Subcutaneous abdominal adipose tissue (tissue), 5 donors: ENCODE data around the gene PRKAR1B.

ENCODE experiments used
- H3K27ac ChIP-seq: one replicate; pipeline ENCODE4 v1.7.0; 2013; ENCODE audit warnings: low read depth, mild to moderate bottlenecking, inconsistent platforms, low read length, moderate library complexity
- H3K27me3 ChIP-seq, 5 donors: one replicate each; pipeline ENCODE4 v1.7.0; 2013; ENCODE audit warnings: low read length in 5 of 5, inconsistent platforms in 1 of 5; ENCODE audit not compliant: control insufficient read depth in 5 of 5, insufficient read depth in 4 of 5
- H3K36me3 ChIP-seq, 5 donors: one replicate each; pipeline ENCODE4 v1.7.0; 2013; ENCODE audit warnings: low read length in 5 of 5; ENCODE audit not compliant: control insufficient read depth in 5 of 5, insufficient read depth in 5 of 5
- H3K4me1 ChIP-seq, 5 donors: one replicate each; pipeline ENCODE4 v1.7.0; 2013; ENCODE audit warnings: low read length in 5 of 5, mild to moderate bottlenecking in 3 of 5, moderate library complexity in 1 of 5; ENCODE audit not compliant: control insufficient read depth in 5 of 5, insufficient read depth in 5 of 5
- H3K4me3 ChIP-seq, 5 donors: one replicate each; pipeline ENCODE4 v1.7.0; 2013; ENCODE audit warnings: low read length in 5 of 5, low read depth in 1 of 5
- H3K9ac ChIP-seq, 5 donors: one replicate each; pipeline ENCODE4 v1.7.0; 2013; ENCODE audit warnings: low read length in 5 of 5, mild to moderate bottlenecking in 4 of 5, moderate library complexity in 3 of 5
- H3K9me3 ChIP-seq, 5 donors: one replicate each; pipeline ENCODE4 v1.7.0; 2013; ENCODE audit warnings: low read length in 5 of 5; ENCODE audit not compliant: control insufficient read depth in 5 of 5
- donor health status: healthy.
- donor health status: healthy.
- donor health status: healthy.
- donor health status: healthy.
- donor health status: healthy.

PRKAR1B gene

DNA sequence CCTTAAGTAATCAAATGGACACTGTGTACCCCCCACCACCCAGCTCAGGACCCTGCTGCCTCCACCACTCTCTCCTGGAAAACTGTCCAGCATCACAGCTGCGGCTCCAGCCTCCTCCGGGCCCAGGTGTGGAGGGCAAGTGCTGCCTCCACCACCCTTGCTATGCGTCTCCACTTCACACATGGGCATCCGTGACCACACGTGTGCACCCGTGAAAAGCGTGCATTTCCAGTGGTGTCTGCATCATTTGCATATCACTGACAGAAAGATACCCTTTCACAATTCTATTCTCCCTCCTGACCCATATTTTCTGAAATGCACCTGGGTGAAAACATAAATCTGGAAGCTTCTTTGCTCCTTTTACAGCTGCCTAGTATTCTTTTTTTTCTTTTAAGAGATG is 117.7 kb downstream of the PRKAR1B start:
- Histone ChIP-seq H3K4me1 (peaks cover 0 to 42% (median 18%) of the 10 kb centered on the region in 5 donors), H3K4me3 (no peak overlapping the region), H3K36me3 (peaks cover 0 to 2% (median 0%) of the 10 kb centered on the region in 5 donors), H3K27ac (no peak overlapping the region), H3K9ac (no peak overlapping the region), H3K27me3 (peaks cover 0 to 4% (median 0%) of the 10 kb centered on the region in 5 donors), H3K9me3 (no peaks in the 10 kb centered on the region)

DNA sequence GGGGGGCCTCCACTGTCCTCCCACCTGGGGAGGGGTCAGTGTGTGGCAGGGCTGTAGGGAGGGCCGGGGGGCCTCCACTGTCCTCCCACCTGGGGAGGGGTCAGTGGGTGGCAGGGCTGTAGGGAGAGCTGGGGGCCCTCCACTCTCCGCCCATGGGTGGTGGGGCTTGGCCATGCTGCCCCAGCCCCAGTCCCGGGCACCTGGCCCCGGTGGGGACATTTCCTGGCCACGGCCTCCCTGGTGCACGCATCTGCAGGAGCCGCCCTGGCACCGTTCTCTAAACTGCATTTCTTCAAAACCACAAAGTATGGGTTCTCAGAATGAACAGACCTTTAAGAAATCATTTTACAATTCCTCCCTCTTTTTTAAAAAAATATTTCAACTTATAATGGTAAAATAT is 118.1 kb downstream of the PRKAR1B start:
- Histone ChIP-seq H3K27ac (no peak overlapping the region), H3K4me3 (no peak overlapping the region)

DNA sequence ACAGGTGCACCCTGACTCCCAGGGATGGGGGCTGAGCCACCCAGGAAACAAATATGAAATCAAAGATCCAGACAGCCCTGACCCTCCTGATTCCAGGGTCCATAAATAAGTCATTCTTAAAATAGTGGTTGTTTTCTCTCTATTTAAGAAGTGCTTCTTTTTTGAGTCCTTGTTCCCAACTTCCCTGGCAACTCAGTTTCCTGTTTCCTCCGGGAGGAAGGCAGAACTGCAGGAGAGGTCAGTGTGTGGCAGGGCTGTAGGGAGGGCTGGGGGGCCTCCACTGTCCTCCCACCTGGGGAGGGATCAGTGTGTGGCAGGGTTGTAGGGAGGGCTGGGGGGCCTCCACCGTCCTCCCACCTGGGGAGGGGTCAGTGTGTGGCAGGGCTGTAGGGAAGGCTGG is 118.7 kb downstream of the PRKAR1B start:
- peak overlapping the region in 1 of 5 donors; percentile 14 for H3K4me3 ChIP-seq
- H3K9me3 ChIP-seq: no peaks in the 10 kb centered on the region
- H3K36me3 ChIP-seq: peaks cover 0 to 2% (median 0%) of the 10 kb centered on the region in 5 donors
- H3K27me3 ChIP-seq: peaks cover 0 to 4% (median 0%) of the 10 kb centered on the region in 5 donors
- peak overlapping the region; percentile 24 for H3K27ac ChIP-seq
- peaks cover 0 to 50% (median 23%) of the 10 kb centered on the region in 5 donors for H3K4me1 ChIP-seq
- peak overlapping the region in 1 of 5 donors; percentile 23 for H3K9ac ChIP-seq

More for the DNA sequence above, 118.1 kb downstream of the PRKAR1B start:
- Histone ChIP-seq H3K9ac (no peak overlapping the region), H3K27me3 (peaks cover 0 to 4% (median 0%) of the 10 kb centered on the region in 5 donors), H3K9me3 (no peaks in the 10 kb centered on the region), H3K4me1 (peaks cover 0 to 46% (median 20%) of the 10 kb centered on the region in 5 donors), H3K36me3 (peaks cover 0 to 2% (median 0%) of the 10 kb centered on the region in 5 donors)

DNA sequence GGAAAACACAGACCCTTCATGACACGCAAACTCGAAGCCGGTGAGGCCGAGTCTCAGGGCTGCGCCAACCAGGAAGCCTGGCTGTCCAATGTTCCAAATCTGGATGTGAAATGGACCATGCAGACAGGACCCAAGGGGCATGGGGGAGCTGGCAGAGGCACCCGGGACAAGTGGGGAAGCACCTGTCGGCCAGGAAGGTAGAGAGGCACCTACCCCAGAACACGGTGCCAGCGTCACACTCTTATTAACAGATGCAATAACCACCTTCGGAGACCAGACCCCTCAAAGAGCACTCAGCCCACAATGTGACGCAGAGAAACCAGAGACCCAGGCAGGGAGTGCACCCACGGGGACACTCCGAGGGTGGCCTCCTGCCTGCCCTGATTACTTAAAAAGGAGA is 119.1 kb downstream of the PRKAR1B start:
- Histone ChIP-seq H3K9ac (peak overlapping the region in 1 of 5 donors; percentile 23), H3K27ac (peak overlapping the region; percentile 24), H3K4me1 (peaks cover 0 to 54% (median 24%) of the 10 kb centered on the region in 5 donors)

DNA sequence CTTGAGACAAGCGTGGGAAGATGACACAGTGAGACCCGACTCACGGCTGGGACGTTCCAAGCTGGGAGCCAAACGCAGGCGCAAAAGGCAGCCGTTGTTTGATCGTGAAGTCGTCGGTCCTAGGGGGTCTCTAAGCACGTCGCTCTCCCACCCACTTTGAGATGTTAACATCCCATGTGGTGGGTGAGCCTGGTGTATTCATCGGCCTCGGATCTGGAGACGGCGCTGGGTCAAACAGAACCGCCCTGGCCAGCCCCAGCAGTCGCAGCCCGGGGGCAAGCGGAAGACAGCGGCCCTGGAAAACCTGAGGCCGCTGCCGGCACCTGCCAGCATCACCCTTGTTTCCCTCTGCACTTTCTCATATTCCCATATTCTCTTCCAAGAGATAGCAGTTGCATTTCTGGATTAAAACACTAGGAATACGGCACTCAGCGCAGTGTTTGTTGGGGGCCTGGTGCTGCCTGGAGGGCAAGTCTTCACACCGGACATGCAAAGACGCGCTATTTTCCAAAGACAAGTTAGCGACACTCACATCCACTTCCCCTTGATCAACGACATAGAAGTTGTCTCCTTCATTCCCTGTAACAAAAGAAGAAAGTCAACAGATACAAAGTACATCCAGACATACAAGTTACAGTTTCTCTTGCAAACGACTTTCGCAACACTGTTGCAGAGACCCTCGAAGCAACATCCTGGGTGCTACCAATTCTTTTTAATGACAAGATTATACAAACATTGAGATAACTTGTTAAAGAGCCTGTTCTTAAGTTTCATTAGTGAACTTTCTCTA is 121.2 kb downstream of the PRKAR1B start:
- no peak overlapping the region for H3K27ac ChIP-seq

More for the DNA sequence above, 119.1 kb downstream of the PRKAR1B start:
- Histone ChIP-seq H3K9me3 (no peaks in the 10 kb centered on the region), H3K36me3 (peaks cover 0 to 2% (median 0%) of the 10 kb centered on the region in 5 donors), H3K4me3 (peak overlapping the region in 1 of 5 donors; percentile 14), H3K27me3 (peaks cover 0 to 4% (median 0%) of the 10 kb centered on the region in 5 donors)

DNA sequence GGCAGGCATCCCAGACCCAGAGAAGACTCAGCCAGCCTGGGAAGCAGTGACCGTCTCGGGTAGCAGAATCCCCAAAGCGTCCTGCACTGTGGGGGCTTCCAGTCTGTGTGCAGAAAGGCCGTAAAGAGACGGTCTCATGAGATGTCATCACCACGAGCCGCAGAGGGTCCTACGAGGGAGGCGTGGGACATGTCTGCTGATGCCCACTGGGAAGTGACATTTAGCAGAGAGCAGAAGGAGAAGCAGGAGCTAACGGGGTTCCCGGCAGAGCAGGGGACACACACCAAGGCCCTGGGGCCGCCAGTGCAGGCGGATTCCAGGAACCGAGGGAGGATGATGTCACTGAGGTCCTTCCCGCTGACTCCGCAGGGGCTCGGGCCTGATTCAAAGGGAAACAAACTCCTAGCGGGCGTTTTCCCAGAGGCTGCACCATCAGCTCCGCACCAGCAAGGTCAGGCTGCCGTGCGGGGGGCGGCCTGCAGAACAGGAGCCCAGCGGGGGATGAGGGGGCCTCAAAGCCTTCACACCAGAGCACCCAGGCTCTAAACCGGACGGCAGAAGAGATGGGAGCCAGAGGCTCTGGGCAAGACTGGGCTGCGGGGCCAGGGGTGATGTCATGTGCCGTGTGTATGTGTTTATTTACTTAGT is 122.1 kb downstream of the PRKAR1B start:
- peak overlapping the region in 4 of 5 donors; percentile 0 to 53 (median 38) for H3K4me3 ChIP-seq
- H3K9ac ChIP-seq: peak overlapping the region in 3 of 5 donors; percentile 47 to 62 (median 51)
- no peaks in the 10 kb centered on the region for H3K27me3 ChIP-seq
- H3K4me1 ChIP-seq: peaks cover 0 to 62% (median 34%) of the 10 kb centered on the region in 5 donors
- H3K27ac ChIP-seq: peak overlapping the region; percentile 70
- H3K36me3 ChIP-seq: peaks cover 0 to 2% (median 0%) of the 10 kb centered on the region in 5 donors
- no peaks in the 10 kb centered on the region for H3K9me3 ChIP-seq

More for the DNA sequence above, 121.2 kb downstream of the PRKAR1B start:
- peaks cover 0 to 2% (median 0%) of the 10 kb centered on the region in 5 donors for H3K36me3 ChIP-seq
- peaks cover 0 to 67% (median 40%) of the 10 kb centered on the region in 5 donors for H3K4me1 ChIP-seq
- H3K27me3 ChIP-seq: no peaks in the 10 kb centered on the region
- no peak overlapping the region for H3K9ac ChIP-seq
- H3K4me3 ChIP-seq: no peak overlapping the region
- no peaks in the 10 kb centered on the region for H3K9me3 ChIP-seq

DNA sequence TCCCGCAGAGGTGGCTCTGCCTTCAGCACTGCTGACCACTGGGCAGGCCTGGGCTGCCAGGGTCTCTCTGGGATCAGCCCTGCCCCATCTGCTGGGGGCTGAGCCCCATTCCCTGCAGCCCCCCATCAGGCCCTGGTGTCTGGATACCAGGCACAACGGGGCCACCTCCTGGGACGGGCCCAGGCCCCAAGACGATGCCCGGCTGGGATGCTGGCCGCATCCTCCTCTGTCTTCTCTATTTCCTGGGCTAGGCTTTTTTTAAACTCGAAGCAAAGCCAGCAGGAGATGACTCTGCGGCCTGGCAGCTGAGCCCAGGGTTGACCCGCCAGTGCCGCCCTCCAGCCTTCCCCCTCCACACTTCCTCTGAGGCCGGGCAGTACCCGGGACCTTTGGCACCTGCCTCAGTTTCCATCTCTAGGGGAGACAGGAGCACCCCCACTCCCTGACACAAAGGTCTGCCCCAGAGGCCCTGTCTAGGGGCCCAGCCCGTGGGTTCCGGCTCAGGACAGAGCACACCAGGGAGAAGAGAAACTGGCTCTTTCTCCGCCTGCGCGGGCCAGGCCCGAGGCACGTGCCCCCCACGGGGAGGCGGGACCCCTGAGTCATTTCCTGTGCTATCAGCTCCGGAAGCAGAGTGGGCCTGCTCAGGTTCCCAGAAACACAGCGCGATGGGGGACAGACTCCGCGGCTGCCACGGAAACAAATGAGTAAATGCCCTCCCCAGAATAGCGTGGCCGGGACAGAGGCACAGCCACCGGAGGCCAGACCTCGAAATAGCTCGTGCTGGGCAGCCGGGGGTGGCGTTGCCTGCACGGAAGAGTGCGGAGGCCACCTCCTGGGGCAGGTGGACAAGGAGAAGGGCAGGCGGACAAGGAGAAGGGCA is 122.8 kb downstream of the PRKAR1B start:
- Histone ChIP-seq H3K27ac (peak overlapping the region; percentile 70), H3K27me3 (no peaks in the 10 kb centered on the region), H3K9ac (peak overlapping the region in 4 of 5 donors; percentile 33 to 64 (median 60)), H3K9me3 (no peaks in the 10 kb centered on the region), H3K36me3 (peaks cover 0 to 2% (median 0%) of the 10 kb centered on the region in 5 donors), H3K4me3 (peak overlapping the region in 4 of 5 donors; percentile 0 to 53 (median 38)), H3K4me1 (peaks cover 0 to 60% (median 34%) of the 10 kb centered on the region in 5 donors)

DNA sequence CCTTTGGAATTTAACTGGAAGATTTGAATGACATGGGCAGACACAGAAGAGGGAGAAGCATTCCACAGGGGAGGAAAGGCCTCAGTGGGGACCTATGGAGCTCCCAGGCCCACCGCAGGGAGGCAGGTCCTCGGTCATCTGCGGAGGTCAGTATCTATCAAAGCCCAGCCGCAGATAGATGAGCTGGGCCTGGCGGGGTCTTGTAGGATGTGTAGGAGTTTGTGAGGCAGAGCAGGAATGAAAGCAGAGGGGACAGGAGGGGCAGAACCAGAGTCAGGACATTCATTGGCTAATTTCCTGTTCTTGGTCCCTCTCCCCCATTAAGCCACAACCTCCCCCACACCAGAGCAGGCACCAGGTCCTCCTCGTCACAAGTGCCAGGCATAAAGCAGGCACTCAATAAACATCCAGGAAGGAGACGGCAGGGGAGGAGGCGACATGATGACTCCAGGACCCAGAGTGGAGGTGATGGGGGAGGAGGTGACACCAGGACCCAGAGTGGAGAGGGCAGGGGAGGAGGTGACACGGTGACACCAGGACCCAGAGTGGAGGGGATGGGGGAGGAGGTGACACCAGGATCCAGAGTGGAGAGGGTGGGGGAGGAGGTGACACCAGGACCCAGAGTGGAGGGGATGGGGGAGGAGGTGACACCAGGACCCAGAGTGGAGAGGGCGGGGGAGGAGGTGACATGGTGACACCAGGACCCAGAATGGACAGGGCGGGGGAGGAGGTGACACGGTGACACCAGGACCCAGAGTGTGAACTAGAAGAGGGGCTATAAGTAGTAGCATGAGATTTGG is 123.7 kb downstream of the PRKAR1B start:
- Histone ChIP-seq H3K36me3 (peaks cover 0 to 2% (median 0%) of the 10 kb centered on the region in 5 donors), H3K4me3 (peak overlapping the region in 2 of 5 donors; percentile 22 to 40), H3K9me3 (no peaks in the 10 kb centered on the region), H3K4me1 (peaks cover 0 to 53% (median 31%) of the 10 kb centered on the region in 5 donors), H3K27ac (peak overlapping the region; percentile 70), H3K27me3 (no peaks in the 10 kb centered on the region), H3K9ac (peak overlapping the region in 3 of 5 donors; percentile 41 to 64 (median 58))
